Epidermal melanocyte (primary cell): ENCODE data around the gene DERL3.
A peak's percentile ranks its signal among the peaks of the same experiment; 100 is the strongest.

Experiments used
- DNase-seq: peaks from one replicate; pipeline ENCODE4 v3.0.0; 2011; ENCODE audit warnings: low spot score; ENCODE audit not compliant: insufficient read length

Gene DERL3

GRCh38 chr22:23803001-23803819, 35.6 kb downstream of the DERL3 start:
- DNase-seq = no peak

- no peak for DNase-seq
Observed at GRCh38 chr22:23801886-23802377, 36.9 kb downstream of the DERL3 start.

GRCh38 chr22:23801238-23801821, 37.5 kb downstream of the DERL3 start:
- DNase-seq = no peak

GRCh38 chr22:23800297-23801237, 38.2 kb downstream of the DERL3 start:
- DNase-seq = no peak

- DNase-seq = no peak
Observed at GRCh38 chr22:23796461-23796860, 42.3 kb downstream of the DERL3 start.

GRCh38 chr22:23793326-23793725, 45.5 kb downstream of the DERL3 start:
- no peak for DNase-seq

- DNase-seq = no peak
Observed at GRCh38 chr22:23791738-23792645, 46.8 kb downstream of the DERL3 start.

- DNase-seq = peak; percentile 39
Observed at GRCh38 chr22:23790819-23791737, 47.7 kb downstream of the DERL3 start.

- no peak for DNase-seq
Observed at GRCh38 chr22:23789638-23790037, 49.2 kb downstream of the DERL3 start.

GRCh38 chr22:23789121-23789520, 49.7 kb downstream of the DERL3 start:
- no peak for DNase-seq

- no peak for DNase-seq
Observed at GRCh38 chr22:23787910-23788309, 50.9 kb downstream of the DERL3 start.

GRCh38 chr22:23787600-23787896, 51.3 kb downstream of the DERL3 start:
- no peak for DNase-seq

GRCh38 chr22:23786752-23787599, 51.8 kb downstream of the DERL3 start, which contains the start of gene SMARCB1:
Gene SMARCB1 (plus strand): TSS chr22:23786966. CDS start chr22:23787170, 204 bp downstream.
- DNase-seq = peak; percentile 91

GRCh38 chr22:23786261-23786710, 52.5 kb downstream of the DERL3 start:
- no peak for DNase-seq
